ENCODE measurements around the gene CERS6. TPM values are rescaled to one million over a fixed set of nuclear protein-coding genes. Genes with fewer than 3 reads are reported as not detected.

The CERS6 gene
- total RNA-seq, 1 experiment from 2014 or later: 8.3 TPM

- intact Hi-C loops (cut with micrococcal nuclease; ENCODE audit: unreplicated experiment): no loop called here
- no peaks in the 10 kb centered on the region for H3K27me3 ChIP-seq (ENCODE audit: insufficient read depth, low read depth)
- TF ChIP-seq CTCF (conservative IDR thresholded peaks at IDR 0.05): no peak
- no peak for TF ChIP-seq EZH2 (IDR thresholded peaks at IDR 0.05; ENCODE audit: low read depth)
- H3K27ac ChIP-seq: 0 out of 2 replicates have a peak overlapping the region, but pooled peaks have one; percentile 6
- no peaks in the 10 kb centered on the region for H3K9me3 ChIP-seq (ENCODE audit: insufficient read depth, low read depth)
- BruUV-seq (replicated peaks): no TSS peak
- CTCF ChIA-PET: no interaction called here
- no peak overlapping the region for H2AFZ ChIP-seq
- no peak overlapping the region for H3K4me3 ChIP-seq
- no peaks in the 10 kb centered on the region for H4K20me1 ChIP-seq (ENCODE audit: insufficient read depth)
- no peaks in the 10 kb centered on the region for H3K36me3 ChIP-seq (ENCODE audit: low read depth)
- POLR2A ChIA-PET (ENCODE audit: unreplicated experiment): interaction anchor here (0.9 kb wide), 1 partner anchor 508 kb away, joined by 9 read pairs; no protein-coding TSS in a partner anchor
- peaks cover 3% of the 10 kb centered on the region; the same call in 1 of the 2 replicates for H3F3A ChIP-seq (ENCODE audit: insufficient read depth, low read depth)
- no peaks in the 10 kb centered on the region for H3K9me2 ChIP-seq (ENCODE audit: insufficient read depth)
- DNase-seq: peak in 1 of 2 experiments; percentile 6
- H3K4me2 ChIP-seq: 0 out of 2 replicates have a peak overlapping the region, but pooled peaks have one; percentile 13
- peaks cover 11% of the 10 kb centered on the region for H3K4me1 ChIP-seq (replicated peaks; ENCODE audit: insufficient read depth)
- H3K79me2 ChIP-seq (ENCODE audit: low read depth): no peaks in the 10 kb centered on the region
These were observed 119.0 kb downstream of the CERS6 start for GRCh38 chr2:168574856-168575630.

- H2AFZ ChIP-seq: no peak overlapping the region
- peaks cover 11% of the 10 kb centered on the region for H3K4me1 ChIP-seq (replicated peaks; ENCODE audit: insufficient read depth)
- BruUV-seq (replicated peaks): no TSS peak
- ChIA-PET CTCF (no interaction called here), POLR2A (ENCODE audit: unreplicated experiment) (no interaction called here)
- H3K27me3 ChIP-seq (ENCODE audit: insufficient read depth, low read depth): no peaks in the 10 kb centered on the region
- H4K20me1 ChIP-seq (ENCODE audit: insufficient read depth): no peaks in the 10 kb centered on the region
- H3K9me3 ChIP-seq (ENCODE audit: insufficient read depth, low read depth): no peaks in the 10 kb centered on the region
- DNase-seq: no peak
- H3K79me2 ChIP-seq (ENCODE audit: low read depth): no peaks in the 10 kb centered on the region
- H3K4me2 ChIP-seq: no peak overlapping the region
- H3K9me2 ChIP-seq (ENCODE audit: insufficient read depth): no peaks in the 10 kb centered on the region
- no peak overlapping the region for H3K4me3 ChIP-seq
- H3K36me3 ChIP-seq (ENCODE audit: low read depth): no peaks in the 10 kb centered on the region
- intact Hi-C loops (cut with micrococcal nuclease; ENCODE audit: unreplicated experiment): no loop called here
- no peak overlapping the region for H3K27ac ChIP-seq
- no peak for TF ChIP-seq EZH2 (IDR thresholded peaks at IDR 0.05; ENCODE audit: low read depth)
- TF ChIP-seq CTCF (conservative IDR thresholded peaks at IDR 0.05): no peak
- H3F3A ChIP-seq (ENCODE audit: insufficient read depth, low read depth): peaks cover 3% of the 10 kb centered on the region; the same call in 1 of the 2 replicates
These were observed 121.8 kb downstream of the CERS6 start for GRCh38 chr2:168577885-168578284.

DNA sequence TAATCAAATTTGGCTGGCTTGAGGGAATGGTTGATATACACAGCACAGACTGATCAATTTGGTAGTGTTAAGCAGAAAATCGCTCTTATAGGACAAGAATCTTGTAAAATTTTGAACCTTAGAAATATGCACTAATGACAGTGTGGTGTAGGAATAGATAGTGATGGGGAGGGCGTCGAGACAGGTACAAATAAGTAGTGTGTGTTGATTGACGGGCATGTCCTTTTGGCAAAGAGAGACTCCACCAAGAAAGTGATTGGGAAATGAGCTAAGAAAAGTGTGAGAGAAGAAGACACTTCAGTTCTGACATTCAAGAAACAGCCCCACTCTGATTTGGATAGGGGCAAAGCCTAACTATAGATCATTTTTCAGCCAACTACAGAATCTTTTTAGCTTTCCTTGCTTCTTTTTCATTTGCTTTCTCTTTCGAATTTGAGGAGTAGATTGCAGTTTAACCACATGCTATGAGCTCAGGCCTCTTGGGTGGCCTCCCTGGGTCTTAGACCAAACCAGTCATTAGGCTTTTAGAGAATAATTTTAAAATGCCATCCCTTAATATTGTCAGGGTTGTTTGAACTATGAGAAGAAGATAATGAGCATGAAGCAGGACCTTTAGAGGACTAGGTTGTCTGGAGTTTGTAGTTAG, 127.1 kb downstream of the CERS6 start:
- no TSS peak for BruUV-seq (replicated peaks)
- POLR2A ChIA-PET (ENCODE audit: unreplicated experiment): no interaction called here
- no peaks in the 10 kb centered on the region for H3K36me3 ChIP-seq (ENCODE audit: low read depth)
- TF ChIP-seq CTCF (conservative IDR thresholded peaks at IDR 0.05) (no peak), EZH2 (IDR thresholded peaks at IDR 0.05; ENCODE audit: low read depth) (no peak)
- H3K4me2 ChIP-seq: no peak overlapping the region
- no peaks in the 10 kb centered on the region for H3K27me3 ChIP-seq (ENCODE audit: insufficient read depth, low read depth)
- CTCF ChIA-PET: no interaction called here
- H3K9me3 ChIP-seq (ENCODE audit: insufficient read depth, low read depth): no peaks in the 10 kb centered on the region
- H3K79me2 ChIP-seq (ENCODE audit: low read depth): no peaks in the 10 kb centered on the region
- no peak overlapping the region for H3K4me3 ChIP-seq
- H4K20me1 ChIP-seq (ENCODE audit: insufficient read depth): no peaks in the 10 kb centered on the region
- H3K9me2 ChIP-seq (ENCODE audit: insufficient read depth): no peaks in the 10 kb centered on the region
- no peak overlapping the region for H2AFZ ChIP-seq
- intact Hi-C loops (cut with micrococcal nuclease; ENCODE audit: unreplicated experiment): no loop called here
- H3K4me1 ChIP-seq (replicated peaks; ENCODE audit: insufficient read depth): no peaks in the 10 kb centered on the region
- DNase-seq: no peak
- H3K27ac ChIP-seq: no peak overlapping the region
- H3F3A ChIP-seq (ENCODE audit: insufficient read depth, low read depth): no peaks in the 10 kb centered on the region
